D721Med (cell line): ENCODE data around the gene HMCN2.
A peak's percentile ranks its signal among the peaks of the same experiment; 100 is the strongest.

Experiments
- DNase-seq: peaks from one replicate; pipeline ENCODE4 v3.0.0; 2011; ENCODE audit warnings: low spot score; ENCODE audit not compliant: insufficient read length
- FAIRE-seq: peaks from 2 replicates; lab custom pipeline; 2011; peaks lifted over from hg19 to GRCh38; lab: Jason Lieb, UNC
- CTCF ChIP-seq: IDR thresholded peaks from 2 replicates; pipeline ENCODE4 v1.5.1; 2012; ENCODE audit warnings: mild to moderate bottlenecking, control low read depth; ENCODE audit not compliant: insufficient read depth; ENCODE audit errors: missing control alignments

The HMCN2 gene

GRCh38 chr9:130259044-130259443, 6.5 kb upstream of the HMCN2 start:
- no peak for TF ChIP-seq CTCF
- DNase-seq (no peak), FAIRE-seq (no peak)

- DNase-seq, result peak; percentile 6
- FAIRE-seq, result no peak
- no peak for TF ChIP-seq CTCF
Observed at GRCh38 chr9:130260816-130261765, 4.5 kb upstream of the HMCN2 start.

GRCh38 chr9:130262061-130262745, 3.4 kb upstream of the HMCN2 start:
- FAIRE-seq (no peak), DNase-seq (no peak)
- no peak for TF ChIP-seq CTCF

GRCh38 chr9:130262771-130263170, 2.8 kb upstream of the HMCN2 start:
- TF ChIP-seq CTCF, result no peak

GRCh38 chr9:130263601-130264413, 1.8 kb upstream of the HMCN2 start:
- FAIRE-seq (no peak), DNase-seq (peak; percentile 8)
- no peak for TF ChIP-seq CTCF

More at GRCh38 chr9:130262771-130263170, 2.8 kb upstream of the HMCN2 start:
- FAIRE-seq, result no peak
- DNase-seq, result no peak

GRCh38 chr9:130264414-130265350, 878 bp upstream of the HMCN2 start:
- TF ChIP-seq CTCF, result no peak
- DNase-seq (peak; percentile 12), FAIRE-seq (no peak)
